Gastroesophageal sphincter (tissue), 3 donors: ENCODE data around the gene EFEMP2.

Experiments used
- EP300 ChIP-seq: sonication (generic); formaldehyde crosslinking; IDR thresholded peaks from one replicate; pipeline ENCODE4 v1.6.1; 2017; ENCODE audit warnings: antibody characterized with exemption, mild to moderate bottlenecking
- POLR2AphosphoS5 ChIP-seq: sonication (generic); formaldehyde crosslinking; IDR thresholded peaks from one replicate; pipeline ENCODE4 v1.6.1; 2017; ENCODE audit warnings: antibody characterized with exemption
- TF ChIP-seq, protein P1 (sequence below), 4 experiments: fragments of 200-600 bp in 2 of 4; fragments of 450-650 bp in 2 of 4; sonication (generic) in 1 of 4; IDR thresholded peaks; one replicate each; pipeline ENCODE4 v1.5.1; 2017 to 2019; ENCODE audit warnings: antibody characterized with exemption in 4 of 4, mild to moderate bottlenecking in 2 of 4, moderate library complexity in 2 of 4

DNA sequence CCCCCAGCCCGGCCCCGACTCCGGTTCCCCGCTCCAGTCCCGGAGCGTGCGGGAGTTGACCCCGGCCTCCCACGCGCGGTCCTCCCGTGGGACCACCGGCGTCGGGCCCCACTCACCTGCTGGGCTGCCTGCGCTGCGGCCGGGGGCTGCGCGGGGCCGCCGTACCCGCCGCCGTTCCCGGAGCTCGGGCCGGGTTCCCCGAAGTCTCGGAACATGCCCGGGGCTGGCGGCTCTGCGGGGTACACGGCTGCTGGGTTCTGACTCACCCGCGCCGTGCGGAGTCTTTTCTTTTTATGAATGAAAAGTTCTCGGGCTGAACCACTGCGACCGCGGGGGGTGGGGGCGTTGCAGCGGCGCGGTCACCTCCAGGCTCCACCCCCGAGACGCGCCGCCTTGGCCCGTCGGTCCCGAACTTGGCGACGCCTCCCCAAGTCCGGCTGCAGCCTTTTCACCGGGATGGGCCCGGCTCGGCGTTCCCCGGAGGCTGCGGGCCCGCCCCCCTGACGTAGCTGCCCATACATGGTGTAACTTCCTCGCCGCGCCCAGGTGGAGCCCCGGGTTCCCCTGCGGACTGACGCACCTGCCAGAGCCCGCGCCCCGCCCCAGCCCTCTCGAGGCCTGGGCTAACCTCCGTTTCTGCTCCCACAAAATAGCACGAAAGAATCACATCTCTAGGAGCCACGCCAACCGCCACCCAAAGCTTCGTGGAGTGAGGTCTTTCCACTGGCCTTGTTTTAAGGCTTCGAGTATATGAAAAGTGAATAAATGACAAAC, 27.7 kb upstream of the EFEMP2 start, which contains the start of gene FOSL1:
- TF ChIP-seq POLR2AphosphoS5: peak; percentile 84
- TF ChIP-seq, protein P1, sequence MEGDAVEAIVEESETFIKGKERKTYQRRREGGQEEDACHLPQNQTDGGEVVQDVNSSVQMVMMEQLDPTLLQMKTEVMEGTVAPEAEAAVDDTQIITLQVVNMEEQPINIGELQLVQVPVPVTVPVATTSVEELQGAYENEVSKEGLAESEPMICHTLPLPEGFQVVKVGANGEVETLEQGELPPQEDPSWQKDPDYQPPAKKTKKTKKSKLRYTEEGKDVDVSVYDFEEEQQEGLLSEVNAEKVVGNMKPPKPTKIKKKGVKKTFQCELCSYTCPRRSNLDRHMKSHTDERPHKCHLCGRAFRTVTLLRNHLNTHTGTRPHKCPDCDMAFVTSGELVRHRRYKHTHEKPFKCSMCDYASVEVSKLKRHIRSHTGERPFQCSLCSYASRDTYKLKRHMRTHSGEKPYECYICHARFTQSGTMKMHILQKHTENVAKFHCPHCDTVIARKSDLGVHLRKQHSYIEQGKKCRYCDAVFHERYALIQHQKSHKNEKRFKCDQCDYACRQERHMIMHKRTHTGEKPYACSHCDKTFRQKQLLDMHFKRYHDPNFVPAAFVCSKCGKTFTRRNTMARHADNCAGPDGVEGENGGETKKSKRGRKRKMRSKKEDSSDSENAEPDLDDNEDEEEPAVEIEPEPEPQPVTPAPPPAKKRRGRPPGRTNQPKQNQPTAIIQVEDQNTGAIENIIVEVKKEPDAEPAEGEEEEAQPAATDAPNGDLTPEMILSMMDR (IDR thresholded peaks at IDR 0.05): no peak
- TF ChIP-seq EP300: no peak
